ENCODE results near the gene SHPK.
"Not testable (repeated sequence)": the region's sequence is repeated elsewhere in the genome, so short reads cannot be mapped to it uniquely, and the experiment has no call there.

SHPK gene

GRCh38 chr17:3585826-3586225 lies 50.2 kb downstream of the SHPK start:
- DNase-seq: no peak

GRCh38 chr17:3583456-3583855 lies 52.6 kb downstream of the SHPK start:
- no peak for DNase-seq

- DNase-seq: no peak
These were observed 53.1 kb downstream of the SHPK start for GRCh38 chr17:3582915-3583314.

GRCh38 chr17:3578667-3579066 lies 57.4 kb downstream of the SHPK start:
- not testable (repeated sequence) for DNase-seq

- no peak for DNase-seq
These were observed 59.1 kb downstream of the SHPK start for GRCh38 chr17:3576970-3577369.

- no peak for DNase-seq
These were observed 60.5 kb downstream of the SHPK start for GRCh38 chr17:3575511-3575910.

GRCh38 chr17:3574231-3574630 lies 61.8 kb downstream of the SHPK start:
- DNase-seq: no peak

- DNase-seq: no peak
These were observed 62.6 kb downstream of the SHPK start for GRCh38 chr17:3573246-3574100.

GRCh38 chr17:3572231-3572630 lies 63.8 kb downstream of the SHPK start:
- DNase-seq: no peak

GRCh38 chr17:3571043-3571900 lies 64.8 kb downstream of the SHPK start:
- DNase-seq: no peak

GRCh38 chr17:3569534-3570137 lies 66.4 kb downstream of the SHPK start:
- DNase-seq: no peak

GRCh38 chr17:3566551-3566950 lies 69.5 kb downstream of the SHPK start:
- no peak for DNase-seq

- no peak for DNase-seq
These were observed 70.9 kb downstream of the SHPK start for GRCh38 chr17:3565143-3565542.

- DNase-seq: not testable (repeated sequence)
These were observed 71.8 kb downstream of the SHPK start for GRCh38 chr17:3564241-3564640.

- no peak for DNase-seq
These were observed 76.8 kb downstream of the SHPK start for GRCh38 chr17:3559270-3559645.

- DNase-seq: no peak
These were observed 77.3 kb downstream of the SHPK start for GRCh38 chr17:3558603-3559269.
